GM18951 (cell line): ENCODE results near the gene SPATA9.
"Not testable (repeated sequence)": the region's sequence is repeated elsewhere in the genome, so short reads cannot be mapped to it uniquely, and the experiment has no call there.

Experiments used
- POLR2A ChIP-seq: IDR thresholded peaks from 4 replicates; pipeline ENCODE4 v1.6.1; 2011; ENCODE audit warnings: mild to moderate bottlenecking; ENCODE audit not compliant: insufficient read length, insufficient read depth; ENCODE audit errors: extremely low read depth
- in situ Hi-C: fragments of 300-500 bp; cut with MboI; formaldehyde crosslinking; loops from one replicate; pipeline ENCODE4 v1.12.0; 2022; ENCODE audit warnings: low sequenced_read_pairs, mixed read lengths, inconsistent platforms; ENCODE audit not compliant: unreplicated experiment

Gene SPATA9

DNA sequence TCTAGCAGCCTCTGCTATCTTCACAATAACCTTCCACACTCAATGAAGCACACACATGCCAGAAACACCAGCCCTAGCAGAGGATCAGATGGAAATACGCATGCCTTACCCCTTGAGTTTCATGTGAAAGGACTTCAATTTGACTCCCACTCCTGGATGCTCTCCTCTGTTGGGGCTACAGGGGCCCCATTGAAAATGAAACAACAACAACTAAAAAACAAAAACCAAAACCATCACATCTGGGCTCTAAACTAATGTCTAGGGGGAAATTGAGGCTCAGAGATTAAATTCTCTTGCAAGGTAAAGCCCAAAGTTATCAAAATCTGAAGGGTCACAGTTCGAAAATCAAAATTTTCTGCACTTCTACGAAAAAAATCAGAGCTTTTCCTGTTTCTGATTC, 44.2 kb downstream of the SPATA9 start:
- in situ Hi-C loops = no loop called here
- TF ChIP-seq POLR2A = no peak

DNA sequence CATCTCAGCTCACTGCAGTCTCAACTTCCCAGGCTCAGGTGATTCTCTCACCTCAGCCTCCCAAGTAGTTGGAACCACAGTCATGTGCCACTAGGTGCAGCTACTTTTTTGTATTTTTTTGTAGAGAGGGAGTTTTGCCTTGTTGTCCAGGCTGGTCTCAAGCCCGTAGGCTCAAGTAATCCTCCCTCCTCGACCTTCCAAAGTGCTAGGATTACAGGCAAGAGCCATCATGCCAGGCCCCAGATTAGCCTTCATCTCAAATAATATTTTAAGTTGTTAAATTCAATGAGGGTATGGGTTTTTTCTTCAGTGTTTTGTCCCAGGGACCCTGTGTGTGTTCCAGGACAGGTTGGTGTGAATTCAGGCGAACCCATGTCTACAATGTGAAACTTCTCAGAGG, 48.7 kb downstream of the SPATA9 start:
- in situ Hi-C loops = no loop called here
- no peak for TF ChIP-seq POLR2A

- in situ Hi-C loops = no loop called here
- no peak for TF ChIP-seq POLR2A
Observed at GRCh38 chr5:95633671-95634070, 49.1 kb downstream of the SPATA9 start.

DNA sequence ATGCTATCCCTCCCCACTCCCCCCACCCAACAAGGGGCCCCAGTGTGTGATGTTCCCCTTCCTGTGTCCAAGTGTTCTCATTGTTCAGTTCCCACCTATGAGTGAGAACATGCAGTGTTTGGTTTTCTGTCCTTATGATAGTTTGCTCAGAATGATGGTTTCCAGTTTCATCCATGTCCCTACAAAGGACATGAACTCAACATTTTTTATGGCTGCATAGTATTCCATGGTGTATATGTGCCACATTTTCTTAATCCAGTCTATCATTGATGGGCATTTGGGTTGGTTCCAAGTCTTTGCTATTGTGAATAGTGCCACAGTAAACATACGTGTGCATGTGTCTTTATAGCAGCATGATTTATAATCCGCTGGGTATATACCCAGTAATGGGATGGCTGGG, 49.8 kb downstream of the SPATA9 start:
- in situ Hi-C loops = not testable (repeated sequence)

GRCh38 chr5:95631991-95632675, 50.7 kb downstream of the SPATA9 start:
- in situ Hi-C loops = no loop called here

DNA sequence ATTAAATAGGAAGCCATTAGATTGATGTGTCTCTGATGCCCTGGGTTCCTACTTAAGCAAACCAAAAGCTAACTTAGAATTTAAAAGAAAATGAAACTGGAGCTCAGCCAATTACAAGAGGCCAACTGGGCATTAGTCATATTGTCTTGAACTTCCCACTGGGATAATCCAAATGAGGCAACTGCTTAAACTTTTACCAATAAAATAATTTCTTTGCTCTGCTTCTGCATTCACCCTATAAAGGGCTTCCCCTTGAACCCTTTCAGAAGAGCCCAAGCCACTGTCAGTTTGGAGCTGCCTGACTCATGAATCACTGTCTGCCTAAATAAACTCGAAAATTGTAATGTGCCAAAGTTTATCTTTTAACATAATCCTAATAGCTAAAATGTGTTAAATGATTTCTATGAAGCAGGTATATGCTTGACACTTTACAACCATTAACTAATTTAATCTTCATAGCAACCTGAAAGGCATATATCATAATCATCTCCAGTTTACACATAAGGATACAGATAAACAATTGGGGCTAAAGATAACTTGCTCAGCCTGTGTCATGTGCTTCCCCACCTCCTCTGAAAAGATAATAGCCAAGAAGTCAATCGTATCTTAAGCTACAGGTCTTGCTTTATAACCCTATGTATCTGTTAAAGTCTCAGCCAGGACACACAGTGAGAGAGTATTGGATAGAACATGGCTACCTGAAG, 51.4 kb downstream of the SPATA9 start:
- in situ Hi-C loops = no loop called here
- no peak for TF ChIP-seq POLR2A

More at GRCh38 chr5:95631991-95632675, 50.7 kb downstream of the SPATA9 start:
- no peak for TF ChIP-seq POLR2A

- in situ Hi-C loops = no loop called here
- TF ChIP-seq POLR2A = no peak
Observed at GRCh38 chr5:95630394-95630917, 52.3 kb downstream of the SPATA9 start.

- no peak for TF ChIP-seq POLR2A
- in situ Hi-C loops = no loop called here
Observed at GRCh38 chr5:95628933-95629332, 53.9 kb downstream of the SPATA9 start.

DNA sequence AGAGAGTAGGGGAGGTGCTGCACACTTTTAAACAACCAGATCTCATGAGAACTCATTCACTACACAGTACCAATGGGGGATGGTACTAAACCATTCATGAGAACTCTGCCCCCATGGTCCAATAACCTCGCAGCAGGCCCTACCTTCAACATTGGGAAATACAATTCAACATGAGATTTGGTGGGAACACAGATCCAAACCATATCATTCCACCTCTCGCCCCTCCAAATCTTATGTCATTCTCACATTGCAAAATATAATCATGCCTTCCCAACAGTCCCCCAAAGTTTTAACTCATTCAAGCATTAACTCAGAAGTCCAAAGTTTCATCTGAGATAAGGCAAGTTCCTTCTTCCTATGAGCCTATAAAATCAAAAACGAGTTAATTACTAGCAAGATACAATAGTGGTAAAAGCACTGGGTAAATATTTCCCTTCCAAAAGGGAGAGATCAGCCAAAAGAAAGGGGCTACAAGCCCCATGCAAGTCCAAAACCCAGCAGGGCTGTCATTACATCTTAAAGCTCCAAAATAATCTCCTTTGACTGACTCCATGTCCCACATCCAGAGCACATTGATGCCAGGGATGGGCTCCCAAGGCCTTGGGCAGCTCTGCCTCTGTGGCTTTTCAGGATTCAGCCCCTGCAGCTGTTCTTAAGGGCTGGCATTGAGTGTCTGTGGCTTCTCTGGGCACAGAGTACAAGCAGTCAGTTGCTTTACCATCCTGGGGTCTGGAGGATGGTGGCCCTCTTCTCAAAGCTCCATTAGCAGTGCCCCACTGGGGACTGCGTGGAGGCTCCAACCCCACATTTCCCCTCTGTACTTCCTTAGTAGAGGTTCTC, 54.6 kb downstream of the SPATA9 start:
- TF ChIP-seq POLR2A = no peak
- in situ Hi-C loops = no loop called here

- in situ Hi-C loops = no loop called here
- no peak for TF ChIP-seq POLR2A
Observed at GRCh38 chr5:95626701-95627100, 56.1 kb downstream of the SPATA9 start.

- no peak for TF ChIP-seq POLR2A
- in situ Hi-C loops = no loop called here
Observed at GRCh38 chr5:95624368-95624767, 58.4 kb downstream of the SPATA9 start.

DNA sequence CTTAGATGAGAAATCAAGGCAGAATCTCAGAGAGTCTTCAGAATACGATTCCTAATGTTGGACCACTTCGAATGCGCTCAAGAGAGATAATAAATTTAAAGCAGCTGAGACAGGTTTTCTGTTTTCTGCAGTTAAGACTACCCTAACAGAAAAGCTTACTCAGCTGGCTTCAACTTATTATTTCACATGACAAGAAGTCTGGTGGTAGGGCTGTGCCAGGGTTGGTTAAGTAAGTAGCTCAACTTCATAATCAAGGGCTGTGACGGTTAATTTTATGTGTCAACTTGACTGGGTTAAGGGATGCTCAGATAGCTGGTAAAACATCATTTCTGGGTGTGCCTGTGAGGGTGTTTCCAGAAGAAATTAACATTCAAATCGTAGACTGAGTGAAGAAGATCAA, 59.1 kb downstream of the SPATA9 start:
- TF ChIP-seq POLR2A = no peak
- in situ Hi-C loops = no loop called here

DNA sequence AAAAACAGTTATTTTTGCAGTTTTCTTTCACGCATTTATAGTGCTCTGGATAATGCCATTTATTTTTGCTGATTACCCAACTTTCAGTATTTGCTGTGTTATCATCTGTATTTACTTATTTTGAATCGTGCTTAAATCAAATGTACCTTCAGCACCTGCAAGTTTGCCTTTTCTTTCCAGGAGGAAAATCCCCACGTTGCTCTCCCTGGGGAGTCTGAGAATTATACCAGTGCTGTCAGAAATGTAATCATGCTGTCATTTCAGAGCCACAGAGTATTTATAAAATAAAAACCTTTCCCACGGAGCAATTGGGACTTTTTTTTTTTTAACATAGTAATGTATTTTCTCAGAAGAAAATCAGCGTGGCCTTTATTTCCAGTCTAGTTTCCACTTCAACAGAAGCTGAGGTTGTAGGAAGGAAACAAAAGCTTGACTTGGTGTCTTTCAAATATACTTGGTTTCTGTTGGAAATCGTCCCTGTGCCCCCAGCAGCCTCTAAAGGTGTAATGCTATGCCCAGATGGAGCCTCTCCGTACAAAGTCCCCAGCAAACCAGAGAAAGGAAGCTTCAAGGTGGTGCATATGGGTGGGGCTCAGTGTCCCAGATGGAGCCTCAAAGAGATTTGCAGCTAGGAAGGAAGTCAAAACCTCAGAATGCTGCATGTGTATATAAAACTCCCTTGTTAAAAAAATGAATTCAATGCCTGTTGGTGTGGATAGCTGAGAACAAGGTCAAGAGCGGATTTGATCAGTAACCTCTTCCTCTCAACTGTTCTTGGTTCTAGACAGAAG, 60.8 kb downstream of the SPATA9 start:
- in situ Hi-C loops = no loop called here

More for the DNA sequence above, 60.8 kb downstream of the SPATA9 start:
- TF ChIP-seq POLR2A = no peak
